GM19099 (cell line): Measurements from ENCODE around the gene IST1.

ENCODE experiments used
- POLR2A ChIP-seq: IDR thresholded peaks from 3 replicates; pipeline ENCODE4 v1.6.1; 2011; ENCODE audit warnings: low read depth; ENCODE audit not compliant: insufficient read length; ENCODE audit errors: extremely low read depth

IST1 gene

GRCh38 chr16:71961066-71962039, 66.0 kb downstream of the IST1 start:
- TF ChIP-seq POLR2A, result no peak

- TF ChIP-seq POLR2A, result no peak
These were observed 68.0 kb downstream of the IST1 start for GRCh38 chr16:71963125-71963875.

GRCh38 chr16:71965223-71965622, 69.9 kb downstream of the IST1 start:
- TF ChIP-seq POLR2A, result no peak

GRCh38 chr16:71966932-71967331, 71.6 kb downstream of the IST1 start:
- no peak for TF ChIP-seq POLR2A

- TF ChIP-seq POLR2A, result no peak
These were observed 74.0 kb downstream of the IST1 start for GRCh38 chr16:71969353-71969752.

- TF ChIP-seq POLR2A, result no peak
These were observed 76.2 kb downstream of the IST1 start for GRCh38 chr16:71971571-71971970.

- TF ChIP-seq POLR2A, result no peak
These were observed 77.0 kb downstream of the IST1 start for GRCh38 chr16:71972356-71972755.

- TF ChIP-seq POLR2A, result no peak
These were observed 77.7 kb downstream of the IST1 start for GRCh38 chr16:71973001-71973400.

- no peak for TF ChIP-seq POLR2A
These were observed 78.9 kb downstream of the IST1 start for GRCh38 chr16:71974068-71974818.
